ENCODE measurements around the gene ELMO1. TPM values are rescaled to one million over a fixed set of nuclear protein-coding genes. Genes with fewer than 3 reads are reported as not detected.

ELMO1 gene
- total RNA-seq, 1 experiment from 2014 or later = not detected

DNA sequence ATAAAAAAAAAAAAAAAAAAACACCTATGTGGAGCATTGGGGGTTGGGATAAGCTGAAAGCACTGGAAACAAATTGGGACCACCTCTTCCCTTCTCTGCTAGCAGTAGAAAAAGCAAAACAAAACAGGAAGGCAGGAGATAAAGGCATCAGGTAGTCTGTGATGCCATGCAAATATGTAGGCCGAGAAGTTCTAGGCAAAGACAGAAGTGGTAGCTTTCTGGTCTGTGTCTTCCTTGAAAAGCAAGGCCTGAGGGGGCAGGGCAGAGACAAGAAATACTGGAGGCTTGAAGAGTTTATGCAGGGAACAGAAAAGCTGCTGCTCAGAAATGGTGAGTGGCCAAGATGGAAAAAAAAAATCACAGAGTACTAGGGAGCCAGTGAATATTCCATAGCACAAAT lies 111.1 kb downstream of the ELMO1 start:
- Histone ChIP-seq H3F3A (ENCODE audit: low read length, unreplicated experiment) (no peaks in the 10 kb centered on the region), H3K27me3 (ENCODE audit: low read length) (no peaks in the 10 kb centered on the region), H3K79me2 (ENCODE audit: low read length) (no peaks in the 10 kb centered on the region), H3K9me2 (replicated peaks; ENCODE audit: low read length) (no peaks in the 10 kb centered on the region), H3K36me3 (ENCODE audit: low read depth, low read length) (no peaks in the 10 kb centered on the region), H4K20me1 (ENCODE audit: low read length) (no peaks in the 10 kb centered on the region), H2AFZ (ENCODE audit: low read length) (no peak overlapping the region), H3K4me1 (ENCODE audit: insufficient read depth, low read length) (no peaks in the 10 kb centered on the region), H3K9me3 (ENCODE audit: low read length) (0 out of 2 replicates have a peak, but pooled peaks cover 6% of the 10 kb centered on the region), H3K9ac (ENCODE audit: low read length) (no peak overlapping the region), H3K4me3 (ENCODE audit: low read length) (no peak overlapping the region), H3K27ac (ENCODE audit: low read length) (no peak overlapping the region), H3K4me2 (ENCODE audit: low read length) (no peak overlapping the region)
- ChIA-PET CTCF (no interaction called here), POLR2A (ENCODE audit: unreplicated experiment) (no interaction called here)
- intact Hi-C loops (cut with micrococcal nuclease) = no loop called here
- TF ChIP-seq EZH2phosphoT487 (IDR thresholded peaks at IDR 0.05; ENCODE audit: borderline replicate concordance, low read length) (no peak), EZH2 (IDR thresholded peaks at IDR 0.05; ENCODE audit: low read length, unreplicated experiment) (no peak)
- TF ChIP-seq, protein P1, sequence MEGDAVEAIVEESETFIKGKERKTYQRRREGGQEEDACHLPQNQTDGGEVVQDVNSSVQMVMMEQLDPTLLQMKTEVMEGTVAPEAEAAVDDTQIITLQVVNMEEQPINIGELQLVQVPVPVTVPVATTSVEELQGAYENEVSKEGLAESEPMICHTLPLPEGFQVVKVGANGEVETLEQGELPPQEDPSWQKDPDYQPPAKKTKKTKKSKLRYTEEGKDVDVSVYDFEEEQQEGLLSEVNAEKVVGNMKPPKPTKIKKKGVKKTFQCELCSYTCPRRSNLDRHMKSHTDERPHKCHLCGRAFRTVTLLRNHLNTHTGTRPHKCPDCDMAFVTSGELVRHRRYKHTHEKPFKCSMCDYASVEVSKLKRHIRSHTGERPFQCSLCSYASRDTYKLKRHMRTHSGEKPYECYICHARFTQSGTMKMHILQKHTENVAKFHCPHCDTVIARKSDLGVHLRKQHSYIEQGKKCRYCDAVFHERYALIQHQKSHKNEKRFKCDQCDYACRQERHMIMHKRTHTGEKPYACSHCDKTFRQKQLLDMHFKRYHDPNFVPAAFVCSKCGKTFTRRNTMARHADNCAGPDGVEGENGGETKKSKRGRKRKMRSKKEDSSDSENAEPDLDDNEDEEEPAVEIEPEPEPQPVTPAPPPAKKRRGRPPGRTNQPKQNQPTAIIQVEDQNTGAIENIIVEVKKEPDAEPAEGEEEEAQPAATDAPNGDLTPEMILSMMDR (conservative IDR thresholded peaks at IDR 0.05; ENCODE audit: low read depth, low read length) = no peak
- ATAC-seq (no peak), DNase-seq (no peak)
- no TSS peak for BruUV-seq (replicated peaks)

DNA sequence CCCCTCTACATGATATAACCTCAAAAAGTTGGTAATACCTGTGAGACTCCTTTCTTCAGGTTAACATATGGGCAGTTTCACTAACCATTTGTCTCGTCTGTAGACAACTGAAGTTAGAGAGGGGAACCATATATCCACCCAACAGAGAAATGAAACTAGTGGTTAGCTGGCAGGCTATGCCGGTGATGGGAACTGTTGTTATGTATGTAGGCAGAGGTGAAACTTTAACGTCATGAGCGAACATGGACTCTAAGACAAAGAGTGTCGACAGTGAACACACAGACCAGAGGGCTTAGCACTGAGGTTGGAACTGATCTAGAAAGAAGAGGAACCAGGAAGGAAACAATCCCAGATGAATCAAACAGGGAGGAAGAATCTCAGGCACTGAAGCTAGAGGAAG lies 112.4 kb downstream of the ELMO1 start:
- ChIA-PET CTCF (no interaction called here), POLR2A (ENCODE audit: unreplicated experiment) (no interaction called here)
- Histone ChIP-seq H2AFZ (ENCODE audit: low read length) (no peak overlapping the region), H3K9me2 (replicated peaks; ENCODE audit: low read length) (no peaks in the 10 kb centered on the region), H3K4me2 (ENCODE audit: low read length) (no peak overlapping the region), H3K4me3 (ENCODE audit: low read length) (no peak overlapping the region), H3K4me1 (ENCODE audit: insufficient read depth, low read length) (no peaks in the 10 kb centered on the region), H3K27ac (ENCODE audit: low read length) (no peak overlapping the region), H3K9me3 (ENCODE audit: low read length) (0 out of 2 replicates have a peak, but pooled peaks cover 3% of the 10 kb centered on the region), H3F3A (ENCODE audit: low read length, unreplicated experiment) (no peaks in the 10 kb centered on the region), H4K20me1 (ENCODE audit: low read length) (no peaks in the 10 kb centered on the region), H3K9ac (ENCODE audit: low read length) (no peak overlapping the region), H3K36me3 (ENCODE audit: low read depth, low read length) (no peaks in the 10 kb centered on the region), H3K79me2 (ENCODE audit: low read length) (no peaks in the 10 kb centered on the region), H3K27me3 (ENCODE audit: low read length) (no peaks in the 10 kb centered on the region)
- ATAC-seq = no peak
- BruUV-seq (replicated peaks) = no TSS peak
- TF ChIP-seq EZH2 (IDR thresholded peaks at IDR 0.05; ENCODE audit: low read length, unreplicated experiment) (no peak), EZH2phosphoT487 (IDR thresholded peaks at IDR 0.05; ENCODE audit: borderline replicate concordance, low read length) (no peak)
- TF ChIP-seq, protein P1 (conservative IDR thresholded peaks at IDR 0.05; ENCODE audit: low read depth, low read length) = no peak
- intact Hi-C loops (cut with micrococcal nuclease) = no loop called here
- DNase-seq = no peak

DNA sequence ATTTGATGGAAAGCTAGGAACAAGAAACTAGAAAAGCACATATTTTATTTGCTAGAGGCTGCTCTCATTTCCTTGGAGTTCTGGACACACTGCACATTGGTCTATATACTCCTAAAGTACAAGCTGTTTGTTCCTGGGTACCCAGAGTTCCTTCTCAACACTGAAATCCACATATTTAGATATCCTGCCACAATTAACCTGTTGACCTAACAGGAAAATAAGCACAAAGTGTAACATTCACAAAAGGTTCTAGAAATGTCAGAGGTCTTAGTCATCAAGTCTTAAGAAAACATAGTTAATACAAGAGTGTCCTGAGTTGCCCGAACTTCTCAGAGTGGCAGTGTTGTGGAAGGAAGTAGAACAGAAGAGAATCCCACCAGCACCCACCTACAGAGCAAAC lies 115.6 kb downstream of the ELMO1 start:
- H3K27ac ChIP-seq (ENCODE audit: low read length) = no peak overlapping the region
- H3K9me3 ChIP-seq (ENCODE audit: low read length) = no peaks in the 10 kb centered on the region
- no peaks in the 10 kb centered on the region for H3F3A ChIP-seq (ENCODE audit: low read length, unreplicated experiment)
- POLR2A ChIA-PET (ENCODE audit: unreplicated experiment) = no interaction called here
- no TSS peak for BruUV-seq (replicated peaks)
- H4K20me1 ChIP-seq (ENCODE audit: low read length) = no peaks in the 10 kb centered on the region
- no peak overlapping the region for H3K4me2 ChIP-seq (ENCODE audit: low read length)
- ATAC-seq (no peak), DNase-seq (no peak)
- H3K79me2 ChIP-seq (ENCODE audit: low read length) = no peaks in the 10 kb centered on the region
- H2AFZ ChIP-seq (ENCODE audit: low read length) = no peak overlapping the region
- no peak overlapping the region for H3K4me3 ChIP-seq (ENCODE audit: low read length)
- H3K9me2 ChIP-seq (replicated peaks; ENCODE audit: low read length) = no peaks in the 10 kb centered on the region
- CTCF ChIA-PET = no interaction called here
- intact Hi-C loops (cut with micrococcal nuclease) = no loop called here
- H3K4me1 ChIP-seq (ENCODE audit: insufficient read depth, low read length) = no peaks in the 10 kb centered on the region
- no peak for TF ChIP-seq EZH2 (IDR thresholded peaks at IDR 0.05; ENCODE audit: low read length, unreplicated experiment)
- TF ChIP-seq, protein P1 (conservative IDR thresholded peaks at IDR 0.05; ENCODE audit: low read depth, low read length) = no peak
- TF ChIP-seq EZH2phosphoT487 (IDR thresholded peaks at IDR 0.05; ENCODE audit: borderline replicate concordance, low read length) = no peak
- H3K36me3 ChIP-seq (ENCODE audit: low read depth, low read length) = no peaks in the 10 kb centered on the region
- H3K27me3 ChIP-seq (ENCODE audit: low read length) = no peaks in the 10 kb centered on the region
- H3K9ac ChIP-seq (ENCODE audit: low read length) = no peak overlapping the region
